Esophagus squamous epithelium (tissue), 5 donors: ENCODE measurements around the gene ADCY7. TPM values are rescaled to one million over a fixed set of nuclear protein-coding genes. Genes with fewer than 3 reads are reported as not detected.

Experiments used
- DNase-seq: peaks from one replicate; lab custom pipeline; 2025; lab: John Stamatoyannopoulos, UW
- H3K27ac ChIP-seq, 4 donors: fragments of 200-600 bp; sonication (generic); one replicate each; pipeline ENCODE4 v1.5.1; 2016 to 2019; ENCODE audit warnings: mild to moderate bottlenecking in 1 of 4
- H3K27me3 ChIP-seq, 4 donors: fragments of 200-600 bp; sonication (generic); 1 replicate in 3 of 4; 2 replicates in 1 of 4; pipeline versions ENCODE4 v1.5.1 to v1.6.0; 2017 to 2021; ENCODE audit warnings: antibody characterized with exemption in 1 of 4
- H3K36me3 ChIP-seq, 3 donors: fragments of 200-600 bp; sonication (generic); one replicate each; pipeline ENCODE4 v1.5.1; 2016 to 2019
- H3K4me1 ChIP-seq, 3 donors: fragments of 200-600 bp; sonication (generic); one replicate each; pipeline ENCODE4 v1.5.1; 2017 to 2019
- H3K4me3 ChIP-seq, 4 donors: fragments of 200-600 bp; sonication (generic); 1 replicate in 3 of 4; 2 replicates in 1 of 4; pipeline ENCODE4 v1.5.1; 2016 to 2019; ENCODE audit warnings: mild to moderate bottlenecking in 2 of 4, moderate library complexity in 1 of 4
- H3K9me3 ChIP-seq, 3 donors: fragments of 200-600 bp; sonication (generic); one replicate each; pipeline ENCODE4 v1.5.1; 2016 to 2019
- CTCF ChIP-seq, 6 experiments: fragments of 450-650 bp in 4 of 6; fragments of 200-600 bp in 2 of 6; sonication (generic) in 2 of 6; IDR thresholded peaks; one replicate each; pipeline ENCODE4 v1.5.1; 2016 to 2019; ENCODE audit warnings: antibody characterized with exemption in 6 of 6, mild to moderate bottlenecking in 4 of 6, moderate library complexity in 4 of 6
- POLR2A ChIP-seq, 4 donors: fragments of 450-650 bp; IDR thresholded peaks; one replicate each; pipeline ENCODE4 v1.6.1; 2017; ENCODE audit warnings: antibody characterized with exemption in 4 of 4, mild to moderate bottlenecking in 4 of 4, moderate library complexity in 3 of 4
- WGBS, 2 donors: methylation state at CpG; one replicate each; pipeline ENCODE4 v1.1.5; 2018; 5-methylcytosine and 5-hydroxymethylcytosine counted together
- intact Hi-C: fragments of 100-400 bp; cut with DNase I; formaldehyde crosslinking; loops from one replicate; pipeline ENCODE4 v1.15.0; 2022
- total RNA-seq, 4 donors: library from RNA; depleted of rRNA; stranded (reverse); fragments of >200 nt; gene quantifications; one replicate each; pipeline ENCODE4 v1.1.0, GENCODE V29; 2016
- donor health status: DM: yes; HTN: yes; CAD: no.

The ADCY7 gene
- total RNA-seq, 4 donors from 2014 or later, result 21.2 to 23.9 (median 23.3) TPM

- intact Hi-C loops, result no loop called here
- DNase-seq, result no peak
- no peak for TF ChIP-seq CTCF (IDR thresholded peaks at IDR 0.05)
- TF ChIP-seq POLR2A (IDR thresholded peaks at IDR 0.05), result no peak
- H3K4me1 ChIP-seq, result peaks cover 11 to 24% (median 12%) of the 10 kb centered on the region in 3 donors
- H3K36me3 ChIP-seq, result peaks cover 0 to 92% (median 0%) of the 10 kb centered on the region in 3 donors
- H3K4me3 ChIP-seq, result no peak overlapping the region
- no peak overlapping the region for H3K27ac ChIP-seq
- WGBS, 2 donors, result 80 to 89% methylated on average over 5 to 6 of the region's 15 CpGs
- no peaks in the 10 kb centered on the region for H3K27me3 ChIP-seq
- H3K9me3 ChIP-seq, result no peaks in the 10 kb centered on the region
These were observed 31.1 kb downstream of the ADCY7 start for GRCh38 chr16:50297301-50298074.

- TF ChIP-seq POLR2A (IDR thresholded peaks at IDR 0.05) (no peak), CTCF (IDR thresholded peaks at IDR 0.05) (no peak)
- intact Hi-C loops, result no loop called here
- Histone ChIP-seq H3K4me3 (no peak overlapping the region), H3K9me3 (no peaks in the 10 kb centered on the region), H3K36me3 (peaks cover 0 to 86% (median 0%) of the 10 kb centered on the region in 3 donors), H3K27me3 (no peaks in the 10 kb centered on the region), H3K4me1 (peaks cover 11 to 30% (median 12%) of the 10 kb centered on the region in 3 donors), H3K27ac (no peak overlapping the region)
- WGBS, 2 donors, result 83 to 84% methylated on average over 7 of the region's 7 CpGs
- DNase-seq, result no peak
These were observed 31.7 kb downstream of the ADCY7 start for GRCh38 chr16:50298075-50298460.

- intact Hi-C loops, result no loop called here
- Histone ChIP-seq H3K36me3 (peaks cover 0 to 83% (median 0%) of the 10 kb centered on the region in 3 donors), H3K27me3 (no peaks in the 10 kb centered on the region), H3K4me3 (no peak overlapping the region), H3K4me1 (peaks cover 12 to 37% (median 15%) of the 10 kb centered on the region in 3 donors), H3K27ac (no peak overlapping the region), H3K9me3 (no peaks in the 10 kb centered on the region)
- WGBS, 2 donors, result 81 to 100% methylated on average over 1 to 5 of the region's 29 CpGs
- TF ChIP-seq CTCF (IDR thresholded peaks at IDR 0.05) (no peak), POLR2A (IDR thresholded peaks at IDR 0.05) (no peak)
- DNase-seq, result no peak
These were observed 32.5 kb downstream of the ADCY7 start for GRCh38 chr16:50298591-50299507.

GRCh38 chr16:50299508-50300105 lies 33.3 kb downstream of the ADCY7 start:
- no peak for DNase-seq
- H3K36me3 ChIP-seq, result peaks cover 0 to 83% (median 0%) of the 10 kb centered on the region in 3 donors
- 85 to 90% methylated on average over 2 to 5 of the region's 12 CpGs for WGBS, 2 donors
- intact Hi-C loops, result no loop called here
- H3K27ac ChIP-seq, result no peak overlapping the region
- H3K4me3 ChIP-seq, result no peak overlapping the region
- TF ChIP-seq CTCF (IDR thresholded peaks at IDR 0.05), result no peak
- TF ChIP-seq POLR2A (IDR thresholded peaks at IDR 0.05), result no peak
- H3K27me3 ChIP-seq, result no peaks in the 10 kb centered on the region
- peaks cover 12 to 42% (median 16%) of the 10 kb centered on the region in 3 donors for H3K4me1 ChIP-seq
- H3K9me3 ChIP-seq, result no peaks in the 10 kb centered on the region
